ENCODE results near the gene TUBA3D.
"Not testable (repeated sequence)": the region's sequence is repeated elsewhere in the genome, so short reads cannot be mapped to it uniquely, and the experiment has no call there.

Gene TUBA3D

GRCh38 chr2:131514408-131515166 is 38.7 kb downstream of the TUBA3D start:
- DNase-seq (ENCODE audit: low read depth), result not testable (repeated sequence)

GRCh38 chr2:131515235-131515634 is 39.3 kb downstream of the TUBA3D start:
- not testable (repeated sequence) for DNase-seq (ENCODE audit: low read depth)

GRCh38 chr2:131516011-131516410 is 40.1 kb downstream of the TUBA3D start:
- DNase-seq (ENCODE audit: low read depth), result no peak

- DNase-seq (ENCODE audit: low read depth), result not testable (repeated sequence)
These were observed 40.7 kb downstream of the TUBA3D start for GRCh38 chr2:131516621-131517020.

- DNase-seq (ENCODE audit: low read depth), result no peak
These were observed 41.4 kb downstream of the TUBA3D start for GRCh38 chr2:131517106-131517831.

- not testable (repeated sequence) for DNase-seq (ENCODE audit: low read depth)
These were observed 41.9 kb downstream of the TUBA3D start for GRCh38 chr2:131517856-131518255.

GRCh38 chr2:131518531-131518930 is 42.6 kb downstream of the TUBA3D start:
- DNase-seq (ENCODE audit: low read depth), result not testable (repeated sequence)

- DNase-seq (ENCODE audit: low read depth), result no peak
These were observed 43.5 kb downstream of the TUBA3D start for GRCh38 chr2:131519466-131519865.

- not testable (repeated sequence) for DNase-seq (ENCODE audit: low read depth)
These were observed 44.1 kb downstream of the TUBA3D start for GRCh38 chr2:131519871-131520470.

GRCh38 chr2:131520526-131520925 is 44.6 kb downstream of the TUBA3D start:
- no peak for DNase-seq (ENCODE audit: low read depth)

- not testable (repeated sequence) for DNase-seq (ENCODE audit: low read depth)
These were observed 45.6 kb downstream of the TUBA3D start for GRCh38 chr2:131521524-131521923.

- DNase-seq (ENCODE audit: low read depth), result no peak
These were observed 46.3 kb downstream of the TUBA3D start for GRCh38 chr2:131521961-131522781.

GRCh38 chr2:131525256-131525655 is 49.3 kb downstream of the TUBA3D start:
- DNase-seq (ENCODE audit: low read depth), result not testable (repeated sequence)

- DNase-seq (ENCODE audit: low read depth), result not testable (repeated sequence)
These were observed 51.4 kb downstream of the TUBA3D start, which contains the start of gene CCDC74A for GRCh38 chr2:131527131-131528001. Gene CCDC74A (plus strand): TSS chr2:131527888. CDS start chr2:131527971, 83 bp downstream.

GRCh38 chr2:131528981-131529863 is 53.3 kb downstream of the TUBA3D start:
- not testable (repeated sequence) for DNase-seq (ENCODE audit: low read depth)

GRCh38 chr2:131529864-131530445 is 54.0 kb downstream of the TUBA3D start:
- DNase-seq (ENCODE audit: low read depth), result not testable (repeated sequence)

- not testable (repeated sequence) for DNase-seq (ENCODE audit: low read depth)
These were observed 54.9 kb downstream of the TUBA3D start for GRCh38 chr2:131530626-131531344.

GRCh38 chr2:131531547-131532185 is 55.7 kb downstream of the TUBA3D start:
- not testable (repeated sequence) for DNase-seq (ENCODE audit: low read depth)

Data from non-pigmented ciliary epithelial cell (primary cell).